ENCODE data around the gene ZDHHC14. TPM values are rescaled to one million over a fixed set of nuclear protein-coding genes. Genes with fewer than 3 reads are reported as not detected.

ZDHHC14 gene
- polyA plus RNA-seq, 2 of the 4 experiments (the other 2 are of a cell fraction), result 2.2 to 2.8 TPM

- DNase-seq (ENCODE audit: low read depth in 1 of 2, low spot score in 1 of 2) (no peak), FAIRE-seq (no peak), ATAC-seq (no peak)
- ChIA-PET POLR2A (no interaction called here), CTCF (no interaction called here)
- 100% methylated on average over 3 of the region's 7 CpGs for WGBS (ENCODE audit: missing lambda C conversion rate)
- Histone ChIP-seq H3K9me3 (no peaks in the 10 kb centered on the region), H3K27ac (no peak overlapping the region), H3K4me3 (no peak overlapping the region), H3K4me2 (no peak overlapping the region), H3K4me1 (no peaks in the 10 kb centered on the region)
- TF ChIP-seq RCOR1 (IDR thresholded peaks at IDR 0.05; ENCODE audit: low read depth, low read length) (no peak), HES2 (IDR thresholded peaks at IDR 0.05) (no peak), PBX3 (IDR thresholded peaks at IDR 0.05) (no peak), ATOH8 (CRISPR knock-in tag; IDR thresholded peaks at IDR 0.05; ENCODE audit: low read depth) (no peak)
Measured at GRCh38 chr6:157638779-157639178, 257.8 kb downstream of the ZDHHC14 start.

GRCh38 chr6:157640746-157641451, 259.9 kb downstream of the ZDHHC14 start:
- TF ChIP-seq CBX8 (IDR thresholded peaks at IDR 0.05) (no peak), POLR2A (IDR thresholded peaks at IDR 0.05; ENCODE audit: low read length) (no peak), RAD21 (conservative IDR thresholded peaks at IDR 0.05 in 1 of 2, IDR thresholded peaks at IDR 0.05 in 1 of 2) (no peak), HEYL (CRISPR knock-in tag; IDR thresholded peaks at IDR 0.05) (no peak), HOXB5 (CRISPR knock-in tag; IDR thresholded peaks at IDR 0.05) (no peak)
- Histone ChIP-seq H3K9me3 (no peaks in the 10 kb centered on the region), H3K4me3 (no peak overlapping the region), H3K4me1 (no peaks in the 10 kb centered on the region), H3K4me2 (no peak overlapping the region), H3K27ac (no peak overlapping the region)
- WGBS (ENCODE audit: missing lambda C conversion rate), result 74% methylated on average over 8 of the region's 8 CpGs
- ATAC-seq, result no peak
- POLR2A ChIA-PET, result no interaction called here
- CTCF ChIA-PET, result no interaction called here
- no peak for FAIRE-seq
- no peak for DNase-seq (ENCODE audit: low read depth in 1 of 2, low spot score in 1 of 2)

- ATAC-seq, result no peak
- CTCF ChIA-PET, result no interaction called here
Measured at GRCh38 chr6:157641837-157642236, 260.8 kb downstream of the ZDHHC14 start.

GRCh38 chr6:157642736-157643135, 261.7 kb downstream of the ZDHHC14 start:
- Histone ChIP-seq H3K4me2 (no peak overlapping the region), H3K9me3 (no peaks in the 10 kb centered on the region), H3K4me3 (no peak overlapping the region), H3K4me1 (no peaks in the 10 kb centered on the region), H3K27ac (no peak overlapping the region)
- TF ChIP-seq RAD21 (conservative IDR thresholded peaks at IDR 0.05 in 1 of 2, IDR thresholded peaks at IDR 0.05 in 1 of 2), result no peak
- TF ChIP-seq KDM5A (IDR thresholded peaks at IDR 0.05), result no peak
- TF ChIP-seq ZFP36 (IDR thresholded peaks at IDR 0.05; ENCODE audit: borderline replicate concordance, partially characterized antibody), result no peak
- TF ChIP-seq EHF (CRISPR knock-in tag; IDR thresholded peaks at IDR 0.05), result no peak
- TF ChIP-seq RCOR1 (IDR thresholded peaks at IDR 0.05; ENCODE audit: low read depth, low read length), result no peak
- TF ChIP-seq MYC (IDR thresholded peaks at IDR 0.05; ENCODE audit: borderline replicate concordance, low read length), result no peak
- no peak for TF ChIP-seq FOSL2 (IDR thresholded peaks at IDR 0.05)
- no peak for TF ChIP-seq FOSL2 (CRISPR knock-in tag; IDR thresholded peaks at IDR 0.05)
- no peak for TF ChIP-seq NR3C1 (IDR thresholded peaks at IDR 0.05)
- TF ChIP-seq CBX2 (IDR thresholded peaks at IDR 0.05; ENCODE audit: borderline replicate concordance, low read depth), result no peak
- TF ChIP-seq CHD4 (IDR thresholded peaks at IDR 0.05; ENCODE audit: borderline replicate concordance), result no peak
- TF ChIP-seq ESRRA (IDR thresholded peaks at IDR 0.05; ENCODE audit: borderline replicate concordance, low read length), result no peak
- TF ChIP-seq ELK1 (IDR thresholded peaks at IDR 0.05; ENCODE audit: low read depth, low read length), result no peak
- no peak for TF ChIP-seq CEBPB (IDR thresholded peaks at IDR 0.05)
- no peak for TF ChIP-seq PHF8 (IDR thresholded peaks at IDR 0.05; ENCODE audit: borderline replicate concordance, low read depth)
- TF ChIP-seq HMGXB4 (CRISPR knock-in tag; IDR thresholded peaks at IDR 0.05; ENCODE audit: borderline replicate concordance), result no peak
- TF ChIP-seq SMC3 (IDR thresholded peaks at IDR 0.05), result no peak
- no peak for TF ChIP-seq NPAS2 (CRISPR knock-in tag; IDR thresholded peaks at IDR 0.05; ENCODE audit: borderline replicate concordance)
- FAIRE-seq, result no peak
- ATAC-seq, result no peak
- ChIA-PET CTCF (no interaction called here), POLR2A (no interaction called here)
- 85% methylated on average over 3 of the region's 3 CpGs for WGBS (ENCODE audit: missing lambda C conversion rate)
- no peak for DNase-seq (ENCODE audit: low read depth in 1 of 2, low spot score in 1 of 2)

More at GRCh38 chr6:157641837-157642236, 260.8 kb downstream of the ZDHHC14 start:
- FAIRE-seq, result no peak
- Histone ChIP-seq H3K4me2 (no peak overlapping the region), H3K9me3 (no peaks in the 10 kb centered on the region), H3K4me3 (no peak overlapping the region), H3K4me1 (no peaks in the 10 kb centered on the region), H3K27ac (no peak overlapping the region)
- POLR2A ChIA-PET, result no interaction called here
- no peak for DNase-seq (ENCODE audit: low read depth in 1 of 2, low spot score in 1 of 2)
- 79% methylated on average over 2 of the region's 2 CpGs for WGBS (ENCODE audit: missing lambda C conversion rate)
- TF ChIP-seq JUNB (IDR thresholded peaks at IDR 0.05), result no peak

All from A549 (cell line).